SK-N-SH (cell line): ENCODE results near the gene CATSPERB. TPM values are rescaled to one million over a fixed set of nuclear protein-coding genes. Genes with fewer than 3 reads are reported as not detected.

Experiments used
- CTCF ChIA-PET: fragments of 300-600, 350-600 bp; formaldehyde crosslinking; extraction: SDS; loops from one replicate; lab custom pipeline; 2021; lab: Yijun Ruan, JAX
- POLR2A ChIA-PET: fragments of 350-600 bp; sonication (Branson Sonifier 250); formaldehyde crosslinking; extraction: SDS; loops from one replicate; lab custom pipeline; 2020; ENCODE audit warnings: antibody characterized with exemption, inconsistent platforms; lab: Yijun Ruan, JAX
- DNase-seq: peaks from one replicate; pipeline ENCODE4 v3.0.0; 2012
- H2AFZ ChIP-seq: fragments of 200-600 bp; sonication (generic); 2 replicates; pipeline ENCODE4 v1.8.1; 2016; ENCODE audit warnings: antibody characterized with exemption, mild to moderate bottlenecking, low read depth
- H3F3A ChIP-seq: fragments of 200-600 bp; sonication (generic); replicated peaks from 2 replicates; pipeline ENCODE3; 2016; ENCODE audit warnings: antibody characterized with exemption, mild to moderate bottlenecking; ENCODE audit not compliant: insufficient read depth
- H3K27ac ChIP-seq, 2 experiments: fragments of 200-500 bp in 1 of 2; fragments of 200-600 bp in 1 of 2; sonication (Bioruptor generic) in 1 of 2; sonication (generic), shearing (Covaris generic) in 1 of 2; 2 replicates each; pipeline versions ENCODE4 v1.5.1 to v1.6.1; 2014 to 2016; ENCODE audit warnings: low read depth in 2 of 2, inconsistent platforms in 1 of 2, low read length in 1 of 2, mild to moderate bottlenecking in 1 of 2, mixed read lengths in 1 of 2
- H3K27me3 ChIP-seq: fragments of 200-600 bp; sonication (generic), shearing (Covaris generic); 2 replicates; pipeline ENCODE4 v1.6.1; 2016; ENCODE audit warnings: mixed run types; ENCODE audit not compliant: insufficient read depth
- H3K36me3 ChIP-seq, 2 experiments: fragments of 200-500 bp in 1 of 2; fragments of 200-600 bp in 1 of 2; sonication (Bioruptor generic) in 1 of 2; sonication (generic) in 1 of 2; replicated peaks in 1 of 2; 2 replicates each; pipeline versions ENCODE3 to v1.5.1; 2014 to 2016; ENCODE audit warnings: low read length in 1 of 2, mild to moderate bottlenecking in 1 of 2; ENCODE audit not compliant: insufficient read depth in 2 of 2, control insufficient read depth in 1 of 2
- H3K4me1 ChIP-seq, 2 experiments: fragments of 200-500 bp in 1 of 2; fragments of 200-600 bp in 1 of 2; sonication (Bioruptor generic) in 1 of 2; sonication (generic), shearing (Covaris generic) in 1 of 2; 2 replicates each; pipeline versions ENCODE4 v1.5.1 to v1.6.1; 2014 to 2016; ENCODE audit warnings: low read depth in 1 of 2, low read length in 1 of 2, mixed run types in 1 of 2; ENCODE audit not compliant: insufficient read depth in 2 of 2, control insufficient read depth in 1 of 2
- H3K4me2 ChIP-seq: fragments of 200-600 bp; sonication (generic), shearing (Covaris generic); 2 replicates; pipeline ENCODE4 v1.6.1; 2017; ENCODE audit warnings: mixed run types
- H3K4me3 ChIP-seq, 2 experiments: fragments of 200-500 bp in 1 of 2; fragments of 200-600 bp in 1 of 2; sonication (Bioruptor generic) in 1 of 2; sonication (generic), shearing (Covaris generic) in 1 of 2; 2 replicates each; pipeline versions ENCODE4 v1.5.1 to v1.8.1; 2014 to 2016; ENCODE audit warnings: low read depth in 2 of 2, inconsistent platforms in 1 of 2, low read length in 1 of 2, mild to moderate bottlenecking in 1 of 2, mixed read lengths in 1 of 2, moderate library complexity in 1 of 2
- H3K79me2 ChIP-seq: fragments of 200-600 bp; sonication (generic); 2 replicates; pipeline ENCODE4 v1.8.1; 2017; ENCODE audit warnings: mild to moderate bottlenecking; ENCODE audit not compliant: insufficient read depth
- H3K9ac ChIP-seq: fragments of 200-600 bp; sonication (generic); 2 replicates; pipeline ENCODE4 v1.6.1; 2017; ENCODE audit warnings: mixed run types
- H3K9me2 ChIP-seq: fragments of 200-600 bp; sonication (generic); 2 replicates; pipeline ENCODE4 v1.6.1; 2017; ENCODE audit warnings: mixed run types
- H3K9me3 ChIP-seq: fragments of 200-600 bp; sonication (generic); 2 replicates; pipeline ENCODE4 v1.6.1; 2017; ENCODE audit warnings: mixed run types, mild to moderate bottlenecking, moderate library complexity
- H4K20me1 ChIP-seq: fragments of 200-600 bp; sonication (generic); 2 replicates; pipeline ENCODE4 v1.6.1; 2017; ENCODE audit warnings: mild to moderate bottlenecking, mixed run types; ENCODE audit not compliant: insufficient read depth
- FOXM1 ChIP-seq: IDR thresholded peaks from 2 replicates; pipeline ENCODE4 v1.4.0; 2012; ENCODE audit warnings: low read depth, mild to moderate bottlenecking
- JUND ChIP-seq: IDR thresholded peaks from 2 replicates; pipeline ENCODE4 v1.4.0; 2012
- NFIC ChIP-seq: IDR thresholded peaks from 2 replicates; pipeline ENCODE4 v1.4.0; 2012; ENCODE audit warnings: borderline replicate concordance
- NRF1 ChIP-seq: IDR thresholded peaks from 2 replicates; pipeline ENCODE4 v1.6.1; 2012; ENCODE audit warnings: low read depth, mild to moderate bottlenecking, low read length
- SIN3A ChIP-seq: IDR thresholded peaks from 2 replicates; pipeline ENCODE4 v1.6.1; 2012; ENCODE audit warnings: low read depth, mild to moderate bottlenecking, low read length, moderate library complexity, borderline replicate concordance
- TEAD4 ChIP-seq: IDR thresholded peaks from 2 replicates; pipeline ENCODE4 v1.4.0; 2012; ENCODE audit warnings: mild to moderate bottlenecking, borderline replicate concordance; ENCODE audit not compliant: insufficient read depth
- YY1 ChIP-seq: IDR thresholded peaks from 2 replicates; pipeline ENCODE4 v1.4.0; 2012; ENCODE audit warnings: low read depth, mild to moderate bottlenecking
- WGBS: methylation state at CpG from one replicate; pipeline ENCODE4 v1.1.6; 2017; ENCODE audit warnings: low lambda C conversion rate; 5-methylcytosine and 5-hydroxymethylcytosine counted together
- polyA plus RNA-seq, 3 experiments: library from polyadenylated mRNA; depleted of rRNA; stranded (reverse); fragments of >200 nt; gene quantifications; 2 replicates each; pipeline ENCODE4 v1.2.3, GENCODE V29; 2012
- TF ChIP-seq, protein P1 (sequence below): IDR thresholded peaks from 2 replicates; pipeline ENCODE4 v1.4.0; 2012; ENCODE audit warnings: low read depth
- TF ChIP-seq, protein P2 (sequence below): IDR thresholded peaks from 2 replicates; pipeline ENCODE4 v1.6.1; 2012; ENCODE audit warnings: mild to moderate bottlenecking, low read depth, low read length, moderate library complexity
- TF ChIP-seq, protein P3 (sequence below): IDR thresholded peaks from 2 replicates; pipeline ENCODE4 v1.4.0; 2012; ENCODE audit warnings: low read depth, borderline replicate concordance
- TF ChIP-seq, protein P4 (sequence below): fragments of 200-600 bp; sonication (generic); IDR thresholded peaks from 2 replicates; pipeline ENCODE4 v1.6.1; 2017; ENCODE audit warnings: antibody characterized with exemption, mild to moderate bottlenecking, moderate library complexity
- TF ChIP-seq, protein P5 (sequence below): fragments of 150-350 bp; IDR thresholded peaks from 2 replicates; pipeline ENCODE4 v1.6.1; 2017; ENCODE audit warnings: antibody characterized with exemption, low read length, low read depth, borderline replicate concordance
- TF ChIP-seq, protein P6 (sequence below): IDR thresholded peaks from 2 replicates; pipeline ENCODE4; 2012

CATSPERB gene
- polyA plus RNA-seq, 1 of the 3 experiments (the other 2 are of a cell fraction) = 0.08 TPM

DNA sequence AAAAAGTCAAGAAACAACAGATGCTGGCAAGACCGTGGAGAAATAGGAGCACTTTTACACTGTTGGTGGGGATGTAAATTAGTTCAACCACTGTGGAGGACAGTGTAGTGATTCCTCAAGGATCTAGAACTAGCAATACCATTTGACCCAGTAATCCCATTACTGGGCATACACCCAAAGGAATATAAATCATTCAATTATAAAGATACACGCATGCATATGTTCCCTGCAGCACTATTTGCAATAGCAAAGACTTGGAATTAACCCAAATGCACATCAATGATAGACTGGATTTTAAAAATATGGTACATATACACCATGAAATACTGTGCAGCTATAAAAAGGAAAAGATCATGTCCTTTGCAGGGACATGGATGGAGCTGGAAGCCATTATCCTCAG, 18.0 kb upstream of the CATSPERB start:
- WGBS = 10% methylated on average over 2 of the region's 2 CpGs
- no peaks in the 10 kb centered on the region for H3K36me3 ChIP-seq
- CTCF ChIA-PET = no interaction called here

More for the DNA sequence above, 18.0 kb upstream of the CATSPERB start:
- H3K9me2 ChIP-seq = no peaks in the 10 kb centered on the region
- no peak overlapping the region for H3K9ac ChIP-seq
- H3F3A ChIP-seq = no peaks in the 10 kb centered on the region
- TF ChIP-seq SIN3A = no peak
- TF ChIP-seq, protein P1, sequence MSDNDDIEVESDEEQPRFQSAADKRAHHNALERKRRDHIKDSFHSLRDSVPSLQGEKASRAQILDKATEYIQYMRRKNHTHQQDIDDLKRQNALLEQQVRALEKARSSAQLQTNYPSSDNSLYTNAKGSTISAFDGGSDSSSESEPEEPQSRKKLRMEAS = no peak
- TF ChIP-seq JUND = no peak
- TF ChIP-seq, protein P2, sequence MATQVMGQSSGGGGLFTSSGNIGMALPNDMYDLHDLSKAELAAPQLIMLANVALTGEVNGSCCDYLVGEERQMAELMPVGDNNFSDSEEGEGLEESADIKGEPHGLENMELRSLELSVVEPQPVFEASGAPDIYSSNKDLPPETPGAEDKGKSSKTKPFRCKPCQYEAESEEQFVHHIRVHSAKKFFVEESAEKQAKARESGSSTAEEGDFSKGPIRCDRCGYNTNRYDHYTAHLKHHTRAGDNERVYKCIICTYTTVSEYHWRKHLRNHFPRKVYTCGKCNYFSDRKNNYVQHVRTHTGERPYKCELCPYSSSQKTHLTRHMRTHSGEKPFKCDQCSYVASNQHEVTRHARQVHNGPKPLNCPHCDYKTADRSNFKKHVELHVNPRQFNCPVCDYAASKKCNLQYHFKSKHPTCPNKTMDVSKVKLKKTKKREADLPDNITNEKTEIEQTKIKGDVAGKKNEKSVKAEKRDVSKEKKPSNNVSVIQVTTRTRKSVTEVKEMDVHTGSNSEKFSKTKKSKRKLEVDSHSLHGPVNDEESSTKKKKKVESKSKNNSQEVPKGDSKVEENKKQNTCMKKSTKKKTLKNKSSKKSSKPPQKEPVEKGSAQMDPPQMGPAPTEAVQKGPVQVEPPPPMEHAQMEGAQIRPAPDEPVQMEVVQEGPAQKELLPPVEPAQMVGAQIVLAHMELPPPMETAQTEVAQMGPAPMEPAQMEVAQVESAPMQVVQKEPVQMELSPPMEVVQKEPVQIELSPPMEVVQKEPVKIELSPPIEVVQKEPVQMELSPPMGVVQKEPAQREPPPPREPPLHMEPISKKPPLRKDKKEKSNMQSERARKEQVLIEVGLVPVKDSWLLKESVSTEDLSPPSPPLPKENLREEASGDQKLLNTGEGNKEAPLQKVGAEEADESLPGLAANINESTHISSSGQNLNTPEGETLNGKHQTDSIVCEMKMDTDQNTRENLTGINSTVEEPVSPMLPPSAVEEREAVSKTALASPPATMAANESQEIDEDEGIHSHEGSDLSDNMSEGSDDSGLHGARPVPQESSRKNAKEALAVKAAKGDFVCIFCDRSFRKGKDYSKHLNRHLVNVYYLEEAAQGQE = no peak
- no peak for TF ChIP-seq TEAD4
- TF ChIP-seq NFIC = no peak
- TF ChIP-seq NRF1 = no peak
- no peak for TF ChIP-seq FOXM1
- TF ChIP-seq, protein P3, sequence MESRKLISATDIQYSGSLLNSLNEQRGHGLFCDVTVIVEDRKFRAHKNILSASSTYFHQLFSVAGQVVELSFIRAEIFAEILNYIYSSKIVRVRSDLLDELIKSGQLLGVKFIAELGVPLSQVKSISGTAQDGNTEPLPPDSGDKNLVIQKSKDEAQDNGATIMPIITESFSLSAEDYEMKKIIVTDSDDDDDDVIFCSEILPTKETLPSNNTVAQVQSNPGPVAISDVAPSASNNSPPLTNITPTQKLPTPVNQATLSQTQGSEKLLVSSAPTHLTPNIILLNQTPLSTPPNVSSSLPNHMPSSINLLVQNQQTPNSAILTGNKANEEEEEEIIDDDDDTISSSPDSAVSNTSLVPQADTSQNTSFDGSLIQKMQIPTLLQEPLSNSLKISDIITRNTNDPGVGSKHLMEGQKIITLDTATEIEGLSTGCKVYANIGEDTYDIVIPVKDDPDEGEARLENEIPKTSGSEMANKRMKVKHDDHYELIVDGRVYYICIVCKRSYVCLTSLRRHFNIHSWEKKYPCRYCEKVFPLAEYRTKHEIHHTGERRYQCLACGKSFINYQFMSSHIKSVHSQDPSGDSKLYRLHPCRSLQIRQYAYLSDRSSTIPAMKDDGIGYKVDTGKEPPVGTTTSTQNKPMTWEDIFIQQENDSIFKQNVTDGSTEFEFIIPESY = no peak
- TF ChIP-seq, protein P4, sequence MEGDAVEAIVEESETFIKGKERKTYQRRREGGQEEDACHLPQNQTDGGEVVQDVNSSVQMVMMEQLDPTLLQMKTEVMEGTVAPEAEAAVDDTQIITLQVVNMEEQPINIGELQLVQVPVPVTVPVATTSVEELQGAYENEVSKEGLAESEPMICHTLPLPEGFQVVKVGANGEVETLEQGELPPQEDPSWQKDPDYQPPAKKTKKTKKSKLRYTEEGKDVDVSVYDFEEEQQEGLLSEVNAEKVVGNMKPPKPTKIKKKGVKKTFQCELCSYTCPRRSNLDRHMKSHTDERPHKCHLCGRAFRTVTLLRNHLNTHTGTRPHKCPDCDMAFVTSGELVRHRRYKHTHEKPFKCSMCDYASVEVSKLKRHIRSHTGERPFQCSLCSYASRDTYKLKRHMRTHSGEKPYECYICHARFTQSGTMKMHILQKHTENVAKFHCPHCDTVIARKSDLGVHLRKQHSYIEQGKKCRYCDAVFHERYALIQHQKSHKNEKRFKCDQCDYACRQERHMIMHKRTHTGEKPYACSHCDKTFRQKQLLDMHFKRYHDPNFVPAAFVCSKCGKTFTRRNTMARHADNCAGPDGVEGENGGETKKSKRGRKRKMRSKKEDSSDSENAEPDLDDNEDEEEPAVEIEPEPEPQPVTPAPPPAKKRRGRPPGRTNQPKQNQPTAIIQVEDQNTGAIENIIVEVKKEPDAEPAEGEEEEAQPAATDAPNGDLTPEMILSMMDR = no peak
- TF ChIP-seq, protein P5, sequence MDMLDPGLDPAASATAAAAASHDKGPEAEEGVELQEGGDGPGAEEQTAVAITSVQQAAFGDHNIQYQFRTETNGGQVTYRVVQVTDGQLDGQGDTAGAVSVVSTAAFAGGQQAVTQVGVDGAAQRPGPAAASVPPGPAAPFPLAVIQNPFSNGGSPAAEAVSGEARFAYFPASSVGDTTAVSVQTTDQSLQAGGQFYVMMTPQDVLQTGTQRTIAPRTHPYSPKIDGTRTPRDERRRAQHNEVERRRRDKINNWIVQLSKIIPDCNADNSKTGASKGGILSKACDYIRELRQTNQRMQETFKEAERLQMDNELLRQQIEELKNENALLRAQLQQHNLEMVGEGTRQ = no peak
- TF ChIP-seq, protein P6, sequence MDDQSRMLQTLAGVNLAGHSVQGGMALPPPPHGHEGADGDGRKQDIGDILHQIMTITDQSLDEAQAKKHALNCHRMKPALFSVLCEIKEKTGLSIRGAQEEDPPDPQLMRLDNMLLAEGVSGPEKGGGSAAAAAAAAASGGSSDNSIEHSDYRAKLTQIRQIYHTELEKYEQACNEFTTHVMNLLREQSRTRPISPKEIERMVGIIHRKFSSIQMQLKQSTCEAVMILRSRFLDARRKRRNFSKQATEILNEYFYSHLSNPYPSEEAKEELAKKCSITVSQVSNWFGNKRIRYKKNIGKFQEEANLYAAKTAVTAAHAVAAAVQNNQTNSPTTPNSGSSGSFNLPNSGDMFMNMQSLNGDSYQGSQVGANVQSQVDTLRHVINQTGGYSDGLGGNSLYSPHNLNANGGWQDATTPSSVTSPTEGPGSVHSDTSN = no peak
- no peak for TF ChIP-seq YY1
- POLR2A ChIA-PET = no interaction called here
- no peaks in the 10 kb centered on the region for H3K79me2 ChIP-seq
- no peak overlapping the region for H3K27ac ChIP-seq
- no peak overlapping the region for H2AFZ ChIP-seq
- no peaks in the 10 kb centered on the region for H4K20me1 ChIP-seq
- no peaks in the 10 kb centered on the region for H3K4me1 ChIP-seq
- no peak overlapping the region for H3K4me2 ChIP-seq
- H3K27me3 ChIP-seq = no peaks in the 10 kb centered on the region
- H3K4me3 ChIP-seq = no peak overlapping the region
- no peak for DNase-seq
- no peaks in the 10 kb centered on the region for H3K9me3 ChIP-seq
